Measurements from ENCODE around the gene VPS41.

VPS41 gene

GRCh38 chr7:38679419-38679818, 229.6 kb downstream of the VPS41 start:
- no peaks in the 10 kb centered on the region for H3K4me1 ChIP-seq (ENCODE audit: insufficient read depth, low read length, poor library complexity, severe bottlenecking)
- no peak overlapping the region for H2AFZ ChIP-seq (ENCODE audit: low read length)
- no peaks in the 10 kb centered on the region for H3K9me3 ChIP-seq (ENCODE audit: insufficient read depth, low read depth, low read length)
- no peaks in the 10 kb centered on the region for H3F3A ChIP-seq (ENCODE audit: low read depth)
- H4K20me1 ChIP-seq (ENCODE audit: insufficient read depth, low read length, poor library complexity, severe bottlenecking) = no peaks in the 10 kb centered on the region
- no peaks in the 10 kb centered on the region for H3K36me3 ChIP-seq (ENCODE audit: insufficient read depth, low read length)
- no peaks in the 10 kb centered on the region for H3K27me3 ChIP-seq (ENCODE audit: insufficient read depth, low read length, poor library complexity, severe bottlenecking)
- H3K9ac ChIP-seq (ENCODE audit: low read depth, low read length, poor library complexity, severe bottlenecking) = no peak overlapping the region
- no peak for TF ChIP-seq EZH2phosphoT487 (IDR thresholded peaks at IDR 0.05; ENCODE audit: borderline replicate concordance)
- TF ChIP-seq CTCF (conservative IDR thresholded peaks at IDR 0.05; ENCODE audit: low read length) = no peak
- no peak overlapping the region for H3K4me3 ChIP-seq (ENCODE audit: low read length, poor library complexity, severe bottlenecking)
- no peaks in the 10 kb centered on the region for H3K79me2 ChIP-seq (ENCODE audit: insufficient read depth, low read length)
- H3K9me2 ChIP-seq (replicated peaks; ENCODE audit: low read depth, low read length) = no peaks in the 10 kb centered on the region
- no peak overlapping the region for H3K4me2 ChIP-seq (ENCODE audit: low read depth, low read length, poor library complexity, severe bottlenecking)

GRCh38 chr7:38678698-38679054, 230.3 kb downstream of the VPS41 start:
- H3K27me3 ChIP-seq (ENCODE audit: insufficient read depth, low read length, poor library complexity, severe bottlenecking) = no peaks in the 10 kb centered on the region
- H3F3A ChIP-seq (ENCODE audit: low read depth) = no peaks in the 10 kb centered on the region
- no peaks in the 10 kb centered on the region for H3K9me2 ChIP-seq (replicated peaks; ENCODE audit: low read depth, low read length)
- H4K20me1 ChIP-seq (ENCODE audit: insufficient read depth, low read length, poor library complexity, severe bottlenecking) = no peaks in the 10 kb centered on the region
- no peaks in the 10 kb centered on the region for H3K79me2 ChIP-seq (ENCODE audit: insufficient read depth, low read length)
- H3K4me1 ChIP-seq (ENCODE audit: insufficient read depth, low read length, poor library complexity, severe bottlenecking) = no peaks in the 10 kb centered on the region
- H2AFZ ChIP-seq (ENCODE audit: low read length) = no peak overlapping the region
- H3K9ac ChIP-seq (ENCODE audit: low read depth, low read length, poor library complexity, severe bottlenecking) = no peak overlapping the region
- no peaks in the 10 kb centered on the region for H3K9me3 ChIP-seq (ENCODE audit: insufficient read depth, low read depth, low read length)
- H3K4me2 ChIP-seq (ENCODE audit: low read depth, low read length, poor library complexity, severe bottlenecking) = no peak overlapping the region
- TF ChIP-seq CTCF (conservative IDR thresholded peaks at IDR 0.05; ENCODE audit: low read length) = no peak
- no peak for TF ChIP-seq EZH2phosphoT487 (IDR thresholded peaks at IDR 0.05; ENCODE audit: borderline replicate concordance)
- no peak overlapping the region for H3K4me3 ChIP-seq (ENCODE audit: low read length, poor library complexity, severe bottlenecking)
- no peaks in the 10 kb centered on the region for H3K36me3 ChIP-seq (ENCODE audit: insufficient read depth, low read length)

GRCh38 chr7:38677981-38678697, 230.9 kb downstream of the VPS41 start:
- H3K79me2 ChIP-seq (ENCODE audit: insufficient read depth, low read length) = no peaks in the 10 kb centered on the region
- no peak overlapping the region for H3K4me2 ChIP-seq (ENCODE audit: low read depth, low read length, poor library complexity, severe bottlenecking)
- H3K36me3 ChIP-seq (ENCODE audit: insufficient read depth, low read length) = no peaks in the 10 kb centered on the region
- H3K4me3 ChIP-seq (ENCODE audit: low read length, poor library complexity, severe bottlenecking) = no peak overlapping the region
- no peak overlapping the region for H2AFZ ChIP-seq (ENCODE audit: low read length)
- TF ChIP-seq EZH2phosphoT487 (IDR thresholded peaks at IDR 0.05; ENCODE audit: borderline replicate concordance) (no peak), CTCF (conservative IDR thresholded peaks at IDR 0.05; ENCODE audit: low read length) (no peak)
- no peaks in the 10 kb centered on the region for H3K9me2 ChIP-seq (replicated peaks; ENCODE audit: low read depth, low read length)
- no peaks in the 10 kb centered on the region for H3K4me1 ChIP-seq (ENCODE audit: insufficient read depth, low read length, poor library complexity, severe bottlenecking)
- no peaks in the 10 kb centered on the region for H3F3A ChIP-seq (ENCODE audit: low read depth)
- no peaks in the 10 kb centered on the region for H3K27me3 ChIP-seq (ENCODE audit: insufficient read depth, low read length, poor library complexity, severe bottlenecking)
- H3K9me3 ChIP-seq (ENCODE audit: insufficient read depth, low read depth, low read length) = no peaks in the 10 kb centered on the region
- H4K20me1 ChIP-seq (ENCODE audit: insufficient read depth, low read length, poor library complexity, severe bottlenecking) = no peaks in the 10 kb centered on the region
- no peak overlapping the region for H3K9ac ChIP-seq (ENCODE audit: low read depth, low read length, poor library complexity, severe bottlenecking)

Data from Loucy (cell line).